Measurements from ENCODE around the gene SKI. TPM values are rescaled to one million over a fixed set of nuclear protein-coding genes. Genes with fewer than 3 reads are reported as not detected.
A peak's percentile ranks its signal among the peaks of the same experiment; 100 is the strongest.

Gene SKI
- total RNA-seq, 2 donors from 2014 or later = 46.2 to 114 TPM

GRCh38 chr1:2256435-2257244, 28.5 kb downstream of the SKI start:
- TF ChIP-seq POLR2AphosphoS5 (IDR thresholded peaks at IDR 0.05) (no peak), POLR2A (IDR thresholded peaks at IDR 0.05) (no peak), CTCF (IDR thresholded peaks at IDR 0.05) (no peak)
- Histone ChIP-seq H3K27ac (peak overlapping the region in 1 of 2 donors; percentile 2), H3K27me3 (replicated peaks; ENCODE audit: insufficient read depth) (no peaks in the 10 kb centered on the region), H3K9me3 (no peaks in the 10 kb centered on the region), H3K4me1 (replicated peaks) (peaks cover 30% of the 10 kb centered on the region), H3K4me3 (no peak overlapping the region), H3K36me3 (no peaks in the 10 kb centered on the region)
- 79% methylated on average over 22 of the region's 22 CpGs for WGBS
- intact Hi-C loops (cut with DNase I) = no loop called here
- no peak for DNase-seq (ENCODE audit: low spot score)

GRCh38 chr1:2257245-2257627, 29.1 kb downstream of the SKI start:
- DNase-seq (ENCODE audit: low spot score) = no peak
- Histone ChIP-seq H3K9me3 (no peaks in the 10 kb centered on the region), H3K4me3 (no peak overlapping the region), H3K36me3 (no peaks in the 10 kb centered on the region), H3K27ac (no peak overlapping the region), H3K27me3 (replicated peaks; ENCODE audit: insufficient read depth) (no peaks in the 10 kb centered on the region), H3K4me1 (replicated peaks) (peaks cover 24% of the 10 kb centered on the region)
- intact Hi-C loops (cut with DNase I) = no loop called here
- WGBS = 54% methylated on average over 20 of the region's 20 CpGs
- no peak for TF ChIP-seq CTCF (IDR thresholded peaks at IDR 0.05)
- no peak for TF ChIP-seq POLR2AphosphoS5 (IDR thresholded peaks at IDR 0.05)
- TF ChIP-seq POLR2A (IDR thresholded peaks at IDR 0.05) = no peak

- intact Hi-C loops (cut with DNase I) = no loop called here
- H3K27ac ChIP-seq = peak overlapping the region in 1 of 2 donors; percentile 3
- H3K27me3 ChIP-seq (replicated peaks; ENCODE audit: insufficient read depth) = no peaks in the 10 kb centered on the region
- no peak for DNase-seq (ENCODE audit: low spot score)
- H3K4me3 ChIP-seq = no peak overlapping the region
- TF ChIP-seq POLR2A (IDR thresholded peaks at IDR 0.05) (no peak), POLR2AphosphoS5 (IDR thresholded peaks at IDR 0.05) (no peak), CTCF (IDR thresholded peaks at IDR 0.05) (no peak)
- H3K36me3 ChIP-seq = no peaks in the 10 kb centered on the region
- 47% methylated on average over 13 of the region's 13 CpGs for WGBS
- H3K4me1 ChIP-seq (replicated peaks) = peaks cover 19% of the 10 kb centered on the region
- H3K9me3 ChIP-seq = no peaks in the 10 kb centered on the region
Measured at GRCh38 chr1:2258122-2258681, 30.1 kb downstream of the SKI start.

- Histone ChIP-seq H3K9me3 (no peaks in the 10 kb centered on the region), H3K36me3 (no peaks in the 10 kb centered on the region), H3K27me3 (replicated peaks; ENCODE audit: insufficient read depth) (no peaks in the 10 kb centered on the region), H3K27ac (peak overlapping the region in 1 of 2 donors; percentile 3), H3K4me1 (replicated peaks) (peaks cover 19% of the 10 kb centered on the region), H3K4me3 (no peak overlapping the region)
- intact Hi-C loops (cut with DNase I) = no loop called here
- DNase-seq (ENCODE audit: low spot score) = no peak
- WGBS = 70% methylated on average over 9 of the region's 9 CpGs
- TF ChIP-seq CTCF (IDR thresholded peaks at IDR 0.05) = no peak
- no peak for TF ChIP-seq POLR2AphosphoS5 (IDR thresholded peaks at IDR 0.05)
- no peak for TF ChIP-seq POLR2A (IDR thresholded peaks at IDR 0.05)
Measured at GRCh38 chr1:2258996-2259395, 30.9 kb downstream of the SKI start.

Data from prostate gland (tissue), 2 donors.